Activated CD8-positive, alpha-beta T cell treated with anti-CD3 and anti-CD28 coated beads for 36 hours (primary cell): ENCODE results near the gene MACROD2. TPM values are rescaled to one million over a fixed set of nuclear protein-coding genes. Genes with fewer than 3 reads are reported as not detected.

ENCODE experiments used
- ATAC-seq: fragments of 200-7000 bp; cut with Tn5 transposase; one replicate; pipeline ENCODE4 v1.10.0; 2021; ENCODE audit warnings: mild to moderate bottlenecking, moderate library complexity
- CTCF ChIA-PET: fragments of 350-600 bp; sonication (Branson Sonifier 250); formaldehyde crosslinking; loops from one replicate; lab custom pipeline; 2021; ENCODE audit warnings: antibody characterized with exemption; lab: Charles Lee
- POLR2A ChIA-PET: fragments of 350-600 bp; sonication (Branson Sonifier 250); formaldehyde crosslinking; loops from one replicate; lab custom pipeline; 2021; ENCODE audit warnings: antibody characterized with exemption; lab: Charles Lee
- DNase-seq: peaks from one replicate; pipeline ENCODE4 v3.0.0-alpha.2; 2020
- H3K27ac Mint-ChIP-seq: one replicate; pipeline ENCODE4 v1.8.0; 2021; ENCODE audit warnings: mild to moderate bottlenecking, mixed read lengths
- H3K27me3 Mint-ChIP-seq: one replicate; pipeline ENCODE4 v1.8.0; 2021; ENCODE audit warnings: mixed read lengths
- H3K36me3 Mint-ChIP-seq: one replicate; pipeline ENCODE4 v1.8.0; 2021; ENCODE audit warnings: low read depth, mixed read lengths
- H3K4me1 Mint-ChIP-seq: one replicate; pipeline ENCODE4 v1.8.0; 2021; ENCODE audit warnings: low read depth, mixed read lengths
- H3K4me3 Mint-ChIP-seq: one replicate; pipeline ENCODE4 v1.8.0; 2021; ENCODE audit warnings: mild to moderate bottlenecking, moderate library complexity, mixed read lengths
- H3K9me3 Mint-ChIP-seq: one replicate; pipeline ENCODE4 v1.8.0; 2021; ENCODE audit warnings: mixed read lengths
- intact Hi-C: fragments of 100-400 bp; cut with micrococcal nuclease; formaldehyde crosslinking; loops from one replicate; pipeline ENCODE4 v1.10.0; 2022
- total RNA-seq, 2 experiments: library from RNA; stranded (reverse); gene quantifications; one replicate each; pipeline ENCODE4 v1.2.3, GENCODE V29; 2021
- TF ChIP-seq, protein P1 (sequence below): fragments of 200-600 bp; IDR thresholded peaks from one replicate; pipeline ENCODE4 v1.8.0; 2022; ENCODE audit warnings: antibody characterized with exemption, mild to moderate bottlenecking

Gene MACROD2
- total RNA-seq, 2 experiments from 2014 or later: not detected

DNA sequence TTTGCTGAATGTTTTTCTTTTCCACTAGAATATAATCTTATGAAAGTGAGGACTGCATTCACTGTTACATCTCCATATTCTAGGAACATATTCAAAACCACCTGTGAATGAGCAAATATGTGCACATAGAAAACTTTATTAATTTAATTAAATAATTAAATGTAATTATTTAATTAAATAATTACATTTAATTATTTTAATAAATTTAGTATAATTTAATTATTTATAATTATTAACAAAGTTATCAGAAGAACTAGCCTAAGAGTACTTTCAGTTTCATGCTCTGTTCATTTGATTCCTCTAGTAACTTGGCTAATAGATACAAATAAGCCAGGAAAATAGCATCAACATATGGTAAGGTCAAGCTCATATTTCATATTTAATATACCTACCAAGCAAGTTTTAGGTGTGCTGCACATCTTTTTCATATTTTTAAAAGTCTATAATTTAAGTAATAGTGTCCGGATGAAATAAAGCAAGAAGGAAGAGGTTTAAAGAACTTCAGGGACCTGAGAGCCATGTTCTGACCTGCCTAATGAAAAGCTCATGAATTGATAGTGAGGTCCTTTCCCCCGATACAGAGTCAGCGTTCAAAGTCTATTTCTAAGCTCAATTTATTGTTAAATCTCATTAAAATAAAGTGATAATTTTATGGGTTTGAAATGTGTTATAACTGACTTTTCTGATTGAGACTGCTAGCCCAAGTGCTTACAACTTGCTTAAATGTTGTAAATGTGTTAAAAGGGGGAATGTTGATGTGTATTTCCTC is 703.5 kb downstream of the MACROD2 start:
- Mint-ChIP-seq H3K36me3 (no peaks in the 10 kb centered on the region), H3K4me3 (no peak overlapping the region), H3K27me3 (no peaks in the 10 kb centered on the region), H3K4me1 (no peaks in the 10 kb centered on the region), H3K27ac (no peak overlapping the region), H3K9me3 (peaks cover 1% of the 10 kb centered on the region)
- ChIA-PET CTCF (no interaction called here), POLR2A (no interaction called here)
- TF ChIP-seq, protein P1, sequence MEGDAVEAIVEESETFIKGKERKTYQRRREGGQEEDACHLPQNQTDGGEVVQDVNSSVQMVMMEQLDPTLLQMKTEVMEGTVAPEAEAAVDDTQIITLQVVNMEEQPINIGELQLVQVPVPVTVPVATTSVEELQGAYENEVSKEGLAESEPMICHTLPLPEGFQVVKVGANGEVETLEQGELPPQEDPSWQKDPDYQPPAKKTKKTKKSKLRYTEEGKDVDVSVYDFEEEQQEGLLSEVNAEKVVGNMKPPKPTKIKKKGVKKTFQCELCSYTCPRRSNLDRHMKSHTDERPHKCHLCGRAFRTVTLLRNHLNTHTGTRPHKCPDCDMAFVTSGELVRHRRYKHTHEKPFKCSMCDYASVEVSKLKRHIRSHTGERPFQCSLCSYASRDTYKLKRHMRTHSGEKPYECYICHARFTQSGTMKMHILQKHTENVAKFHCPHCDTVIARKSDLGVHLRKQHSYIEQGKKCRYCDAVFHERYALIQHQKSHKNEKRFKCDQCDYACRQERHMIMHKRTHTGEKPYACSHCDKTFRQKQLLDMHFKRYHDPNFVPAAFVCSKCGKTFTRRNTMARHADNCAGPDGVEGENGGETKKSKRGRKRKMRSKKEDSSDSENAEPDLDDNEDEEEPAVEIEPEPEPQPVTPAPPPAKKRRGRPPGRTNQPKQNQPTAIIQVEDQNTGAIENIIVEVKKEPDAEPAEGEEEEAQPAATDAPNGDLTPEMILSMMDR: no peak
- ATAC-seq: no peak
- intact Hi-C loops: no loop called here
- no peak for DNase-seq

DNA sequence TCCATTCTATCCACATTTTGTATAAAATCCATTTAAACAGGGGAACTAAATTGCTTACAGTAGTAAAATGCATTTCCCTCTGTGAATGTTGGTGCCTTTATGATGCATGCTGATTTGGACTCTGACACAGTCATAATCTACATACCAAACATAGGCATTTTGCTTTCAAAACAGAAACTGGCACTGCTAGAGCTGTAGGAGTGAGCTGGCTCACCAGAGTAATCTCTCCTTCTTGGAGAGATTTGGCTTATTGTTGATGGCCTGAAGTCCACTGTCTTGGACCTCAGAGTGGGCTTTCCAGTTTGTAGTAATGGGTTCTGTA is 705.3 kb downstream of the MACROD2 start:
- ChIA-PET POLR2A (no interaction called here), CTCF (no interaction called here)
- Mint-ChIP-seq H3K9me3 (peaks cover 1% of the 10 kb centered on the region), H3K36me3 (no peaks in the 10 kb centered on the region), H3K27ac (no peak overlapping the region), H3K4me1 (no peaks in the 10 kb centered on the region), H3K4me3 (no peak overlapping the region), H3K27me3 (no peaks in the 10 kb centered on the region)
- ATAC-seq: no peak
- TF ChIP-seq, protein P1: no peak
- intact Hi-C loops: no loop called here
- no peak for DNase-seq

DNA sequence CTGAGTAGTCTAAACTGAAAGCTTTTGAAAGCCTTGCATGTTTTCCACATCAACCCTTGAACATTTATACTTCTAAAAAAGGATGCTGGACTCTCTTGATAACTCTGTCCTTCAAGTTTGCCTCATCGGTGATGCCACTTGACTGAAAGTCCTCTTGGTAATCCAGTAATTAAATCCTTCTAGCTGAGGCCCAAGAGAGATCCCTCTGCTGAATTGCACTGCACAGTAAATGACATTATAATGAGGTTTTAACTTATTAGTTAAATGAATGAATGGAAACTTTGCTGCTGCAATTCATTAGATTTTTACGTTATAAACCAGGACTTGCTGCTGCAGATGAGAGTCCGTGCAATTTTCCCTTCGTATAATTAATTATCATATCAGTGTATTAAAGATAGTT is 706.0 kb downstream of the MACROD2 start:
- no peak overlapping the region for H3K4me3 Mint-ChIP-seq
- TF ChIP-seq, protein P1: no peak
- DNase-seq (no peak), ATAC-seq (no peak)
- intact Hi-C loops: no loop called here
- POLR2A ChIA-PET: no interaction called here
- H3K9me3 Mint-ChIP-seq: peaks cover 1% of the 10 kb centered on the region
- CTCF ChIA-PET: no interaction called here
- H3K27me3 Mint-ChIP-seq: no peaks in the 10 kb centered on the region
- H3K4me1 Mint-ChIP-seq: no peaks in the 10 kb centered on the region
- no peak overlapping the region for H3K27ac Mint-ChIP-seq
- no peaks in the 10 kb centered on the region for H3K36me3 Mint-ChIP-seq

DNA sequence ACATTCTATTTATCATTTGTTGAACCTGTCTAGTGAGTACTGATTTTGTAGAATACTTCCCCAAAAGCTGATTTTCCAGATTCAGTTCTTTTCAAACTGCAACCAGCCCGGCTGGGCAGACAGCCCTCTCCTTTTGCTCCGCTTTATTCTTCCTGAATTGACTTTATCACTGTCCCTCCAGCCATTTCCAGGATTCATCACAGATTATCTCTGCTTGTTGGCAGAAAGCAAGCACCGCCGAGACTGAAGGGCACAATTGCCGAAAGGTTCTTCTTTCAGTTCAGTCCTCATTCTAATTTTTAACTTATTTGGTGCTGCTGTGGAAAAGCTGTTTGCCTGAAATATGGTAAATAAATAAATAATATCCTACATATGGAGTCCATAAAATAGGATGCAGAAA is 711.2 kb downstream of the MACROD2 start:
- Mint-ChIP-seq H3K9me3 (peaks cover under 1% of the 10 kb centered on the region), H3K4me3 (no peak overlapping the region), H3K36me3 (no peaks in the 10 kb centered on the region), H3K27ac (no peak overlapping the region), H3K4me1 (no peaks in the 10 kb centered on the region), H3K27me3 (no peaks in the 10 kb centered on the region)
- no peak for ATAC-seq
- no peak for DNase-seq
- ChIA-PET POLR2A (no interaction called here), CTCF (no interaction called here)
- intact Hi-C loops: no loop called here
- TF ChIP-seq, protein P1: no peak

DNA sequence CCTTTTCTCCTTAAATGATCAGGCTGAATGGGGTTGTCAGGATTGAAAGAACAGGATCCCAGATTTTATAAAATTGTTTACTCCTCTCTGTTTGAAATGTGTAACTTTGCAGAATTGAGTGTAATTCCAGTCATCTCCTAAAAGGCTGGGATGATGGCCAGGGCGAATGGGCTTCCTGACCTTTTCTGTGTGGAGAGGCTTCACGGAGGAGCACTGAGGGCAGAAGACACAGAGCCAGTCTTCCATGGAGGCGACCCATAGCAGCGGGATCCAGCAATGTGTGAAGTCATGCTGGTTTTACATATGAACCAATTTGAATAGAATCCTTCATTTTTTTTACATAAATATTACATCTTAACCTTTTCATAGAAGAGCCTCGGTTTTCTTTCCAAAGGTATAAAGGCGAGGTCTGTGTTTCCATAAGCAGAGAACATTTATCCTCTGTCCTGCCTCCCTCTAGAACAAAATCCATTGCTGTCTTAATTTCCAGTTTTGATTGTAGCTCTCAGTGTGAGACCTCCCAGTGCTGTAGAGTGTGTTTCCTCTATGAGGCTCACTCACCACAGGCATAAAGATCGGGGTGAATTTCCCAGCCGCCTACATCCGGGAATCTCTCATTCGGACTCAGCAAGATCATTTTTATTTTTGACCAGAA is 711.8 kb downstream of the MACROD2 start:
- ChIA-PET POLR2A (no interaction called here), CTCF (no interaction called here)
- Mint-ChIP-seq H3K27me3 (no peaks in the 10 kb centered on the region), H3K4me1 (no peaks in the 10 kb centered on the region), H3K4me3 (no peak overlapping the region), H3K9me3 (peaks cover 2% of the 10 kb centered on the region), H3K36me3 (no peaks in the 10 kb centered on the region), H3K27ac (no peak overlapping the region)
- ATAC-seq: no peak
- intact Hi-C loops: no loop called here
- TF ChIP-seq, protein P1: no peak
- DNase-seq: no peak
